Kidney tubule cell (primary cell): ENCODE results near the gene APBB2.
A peak's percentile ranks its signal among the peaks of the same experiment; 100 is the strongest.

ENCODE experiments used
- DNase-seq: peaks from one replicate; pipeline ENCODE4 v3.0.0-alpha.2; 2018; ENCODE audit warnings: low spot score

The APBB2 gene

DNA sequence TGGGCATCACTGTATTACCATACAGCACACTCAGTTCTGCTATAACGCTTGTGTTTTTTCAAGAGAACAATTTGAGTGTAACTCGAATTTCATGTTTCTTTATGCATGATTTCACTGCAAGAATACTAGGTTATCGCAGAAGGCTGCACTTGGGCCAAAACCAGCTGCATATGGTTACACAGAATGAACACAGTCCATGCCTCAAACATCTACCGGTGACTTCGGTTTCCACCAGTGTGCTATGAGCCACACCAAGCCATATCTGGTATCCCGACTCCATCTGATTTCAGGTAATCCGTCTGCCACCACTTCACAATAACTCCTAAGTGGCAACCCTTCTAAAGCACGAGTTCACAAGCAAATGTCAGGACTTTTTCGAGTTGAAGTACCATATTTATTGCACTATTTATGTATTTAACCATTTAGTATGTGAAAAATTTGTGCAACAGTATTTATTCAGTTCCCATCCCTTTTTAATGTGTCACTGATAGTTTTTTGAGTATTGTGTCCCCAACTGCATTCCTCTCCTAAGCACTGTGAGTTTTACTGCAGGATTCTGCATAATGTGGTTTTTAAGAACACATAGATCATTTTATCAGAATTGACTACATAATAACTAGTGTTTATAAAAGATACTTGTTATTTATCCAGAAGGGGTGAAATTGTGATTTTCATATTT lies 111.8 kb downstream of the APBB2 start:
- no peak for DNase-seq

DNA sequence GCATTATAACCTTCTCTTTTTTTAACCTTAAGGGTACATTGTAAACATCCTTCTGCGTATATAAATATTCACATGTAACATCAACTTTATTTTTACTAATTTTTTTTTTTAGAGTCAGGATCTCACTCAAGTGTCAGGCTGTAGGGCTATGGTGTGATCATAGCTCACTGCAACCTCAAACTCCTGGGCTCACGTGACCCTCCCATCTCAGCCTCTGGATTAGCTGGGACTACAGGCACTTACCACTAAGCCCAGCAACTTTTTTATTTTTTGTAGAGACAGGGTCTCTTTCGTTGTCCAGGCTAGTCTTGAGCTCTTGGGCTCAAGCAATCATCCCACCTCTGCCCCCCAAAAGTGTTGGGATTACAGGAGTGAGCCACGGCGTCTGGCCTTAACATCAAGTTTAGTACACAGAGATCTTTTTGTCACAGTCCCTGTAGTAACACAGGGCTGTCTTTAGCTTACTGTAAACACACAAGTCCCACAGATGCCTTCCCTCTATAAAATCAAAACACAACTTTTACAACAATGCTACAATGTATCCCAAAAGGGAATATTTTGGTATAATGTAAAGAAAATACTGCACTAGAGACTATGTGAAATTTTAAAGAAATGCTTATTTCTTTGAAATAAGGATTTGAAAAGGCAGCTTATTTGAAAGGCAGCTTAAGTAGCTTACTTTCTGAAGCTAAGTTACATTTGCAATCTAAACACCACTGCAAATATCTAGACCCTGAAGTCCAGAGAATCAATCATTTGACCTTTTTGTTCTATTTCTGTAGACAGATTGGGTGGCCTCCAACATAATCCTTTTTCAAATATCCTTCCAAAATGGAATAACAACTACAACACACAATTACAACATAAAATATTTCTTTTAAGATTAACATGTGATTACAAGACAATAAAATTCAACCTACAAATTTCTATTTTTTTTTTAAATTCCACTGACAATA lies 116.0 kb downstream of the APBB2 start:
- DNase-seq = no peak

- peak; percentile 79 for DNase-seq
Measured at GRCh38 chr4:41095973-41096372, 118.4 kb downstream of the APBB2 start.

GRCh38 chr4:41095192-41095872 lies 119.0 kb downstream of the APBB2 start:
- no peak for DNase-seq

DNA sequence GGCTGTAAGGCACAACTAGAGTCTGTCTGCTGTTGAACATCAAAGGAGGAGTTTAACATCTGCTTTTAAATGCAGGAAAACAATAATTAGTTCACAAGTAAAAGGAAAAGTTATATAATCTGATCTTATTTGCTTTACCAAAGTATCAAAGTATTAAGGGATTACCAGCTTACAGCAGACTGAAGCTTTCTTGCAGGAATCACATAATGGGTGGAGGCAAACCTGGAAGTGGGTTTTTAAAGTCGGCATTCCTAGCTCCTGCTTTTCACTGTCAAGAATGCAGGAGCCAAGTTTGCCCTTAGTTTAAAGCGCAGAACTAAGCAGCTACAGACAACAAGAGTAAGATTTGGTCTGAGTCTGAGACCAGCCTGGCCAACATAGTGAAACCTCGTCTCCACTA lies 122.2 kb downstream of the APBB2 start:
- DNase-seq = no peak

GRCh38 chr4:41081847-41082246 lies 132.5 kb downstream of the APBB2 start:
- no peak for DNase-seq

DNA sequence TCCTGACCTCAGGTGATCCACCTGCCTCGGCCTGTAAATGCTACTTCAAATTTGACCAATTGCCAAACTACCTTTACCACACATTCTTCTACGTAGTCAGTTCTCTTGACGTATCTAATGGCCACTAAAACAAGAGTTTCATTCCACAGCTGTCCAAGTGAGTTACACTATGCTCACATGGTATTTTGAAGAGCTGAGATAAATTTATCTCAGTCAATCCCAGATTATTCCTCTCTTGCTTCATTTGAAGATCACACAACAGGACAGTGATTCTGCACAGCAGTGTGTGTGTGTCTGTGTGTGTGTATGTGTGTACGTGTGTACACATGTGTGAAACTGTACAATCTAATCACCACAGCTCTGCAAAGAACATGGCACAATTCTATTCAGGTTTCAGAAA lies 133.4 kb downstream of the APBB2 start:
- no peak for DNase-seq

- DNase-seq = no peak
Measured at GRCh38 chr4:41079881-41080560, 134.3 kb downstream of the APBB2 start.

DNA sequence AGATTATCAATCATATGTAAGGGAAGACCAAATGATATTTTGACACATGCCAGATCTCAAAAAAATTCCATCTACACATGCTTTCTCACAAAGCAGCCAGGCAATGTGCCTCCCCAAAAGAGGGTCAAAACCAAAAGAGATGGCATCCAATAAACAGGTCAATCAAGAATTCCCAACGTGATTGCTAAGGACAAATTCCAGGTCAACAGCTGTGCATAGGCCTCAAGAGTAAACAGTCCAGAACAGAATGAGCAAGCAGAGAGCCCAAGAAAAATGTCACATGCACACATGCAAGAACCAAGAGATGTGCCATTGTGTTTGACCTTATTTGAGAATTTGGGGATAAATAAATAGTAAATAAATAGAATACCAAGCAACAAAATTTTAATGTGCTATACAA lies 136.7 kb downstream of the APBB2 start:
- no peak for DNase-seq

DNA sequence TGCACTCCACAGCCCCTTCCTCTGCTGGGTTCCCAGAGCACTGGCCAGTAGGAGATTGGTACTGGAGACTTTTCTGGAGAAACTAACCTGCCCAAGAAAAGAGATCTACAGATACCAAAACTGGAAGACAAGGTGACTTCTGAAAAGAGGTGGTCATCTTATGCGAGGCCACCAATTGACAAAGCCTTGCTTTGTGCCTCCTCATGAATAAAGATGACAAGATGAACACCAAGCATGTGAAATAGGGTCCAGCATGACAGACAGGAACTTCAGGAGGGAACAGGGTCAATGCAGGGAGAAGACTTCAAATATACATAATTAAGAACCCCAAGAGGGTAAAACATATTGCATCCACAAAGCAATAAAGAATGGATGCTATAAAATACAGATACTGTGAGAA lies 137.9 kb downstream of the APBB2 start:
- no peak for DNase-seq

GRCh38 chr4:41074215-41074614 lies 140.1 kb downstream of the APBB2 start:
- no peak for DNase-seq

- no peak for DNase-seq
Measured at GRCh38 chr4:41072021-41072777, 142.1 kb downstream of the APBB2 start.

- no peak for DNase-seq
Measured at GRCh38 chr4:41070516-41071281, 143.6 kb downstream of the APBB2 start.

- DNase-seq = no peak
Measured at GRCh38 chr4:41069838-41070237, 144.5 kb downstream of the APBB2 start.

DNA sequence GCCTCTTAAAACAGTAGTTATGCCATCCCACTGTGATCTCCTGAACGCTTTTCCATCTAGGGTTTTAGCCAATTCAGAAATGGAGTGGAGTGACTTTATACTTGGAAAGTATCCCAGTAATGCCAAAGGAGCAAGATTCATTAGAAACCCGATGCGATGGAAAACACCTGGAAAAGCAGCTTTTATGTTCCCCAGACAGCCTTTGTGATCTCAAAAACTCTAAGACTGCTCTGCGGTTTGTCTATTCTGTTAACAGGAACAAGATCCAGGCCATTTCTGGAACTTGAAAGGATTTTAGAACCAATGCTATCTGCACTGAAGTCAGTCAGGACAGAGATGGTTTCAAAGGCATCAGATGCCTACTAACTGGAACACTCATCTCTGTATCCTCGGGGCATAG lies 145.1 kb downstream of the APBB2 start:
- no peak for DNase-seq

DNA sequence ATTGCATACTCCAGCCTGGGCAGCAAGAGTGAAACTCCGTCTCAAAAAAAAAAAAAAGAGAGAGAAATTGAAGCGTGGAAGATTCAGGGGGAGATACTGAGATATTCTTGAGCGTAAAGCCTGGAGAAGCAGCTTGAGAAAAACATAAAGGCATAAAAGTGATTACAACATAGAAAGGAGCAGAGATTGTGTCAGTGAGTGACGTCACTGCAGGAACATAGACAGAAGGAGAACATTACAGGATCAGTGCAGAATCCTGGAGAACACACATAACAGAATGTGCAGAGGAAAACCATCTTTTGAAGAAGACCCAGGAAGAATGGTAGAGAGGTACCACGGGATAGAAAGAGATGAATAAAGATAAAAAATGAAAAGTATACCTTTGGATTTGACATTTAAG lies 147.0 kb downstream of the APBB2 start:
- DNase-seq = no peak

GRCh38 chr4:41066049-41066448 lies 148.3 kb downstream of the APBB2 start:
- DNase-seq = no peak

DNA sequence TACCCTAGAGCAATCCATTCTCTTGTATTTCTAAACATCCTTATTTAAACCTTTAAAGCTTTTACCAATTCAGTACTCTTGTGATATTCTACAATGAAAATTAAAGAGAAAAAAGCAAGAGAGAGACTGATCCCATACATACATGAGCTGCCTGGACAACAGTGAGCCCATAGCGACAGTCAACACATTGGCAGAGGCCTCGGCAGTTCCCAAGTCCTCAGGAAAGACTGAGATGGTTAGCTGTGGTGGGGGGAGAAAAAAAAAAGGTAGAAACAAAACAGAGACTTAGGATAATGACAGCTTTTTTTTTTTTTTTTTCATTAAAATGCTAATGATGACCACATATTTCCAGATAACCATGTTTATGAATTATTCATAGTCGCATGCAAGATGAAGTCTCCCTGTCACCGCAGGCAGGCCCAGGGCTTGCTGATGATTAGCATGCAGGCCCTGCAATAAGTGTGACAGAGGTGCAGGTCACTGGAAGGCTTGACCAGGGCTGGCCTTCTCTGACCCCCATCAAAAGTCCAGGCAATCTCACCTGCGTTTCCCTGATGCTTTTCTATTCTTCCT lies 148.8 kb downstream of the APBB2 start:
- no peak for DNase-seq

GRCh38 chr4:41064953-41065352 lies 149.4 kb downstream of the APBB2 start:
- DNase-seq = no peak

- DNase-seq = no peak
Measured at GRCh38 chr4:41061482-41062185, 152.7 kb downstream of the APBB2 start.
